Endothelial cell of umbilical vein (primary cell): ENCODE measurements around the gene TMEM223. TPM values are rescaled to one million over a fixed set of nuclear protein-coding genes. Genes with fewer than 3 reads are reported as not detected.

Experiments used
- BruUV-seq: library from RNA; stranded (reverse); fragments of 400-500 nt; replicated peaks from 2 replicates; lab custom pipeline; 2021; lab: Mats Ljungman, UMichigan
- CTCF ChIA-PET: fragments of 300-600, 350-600 bp; sonication (Branson Sonifier 250); formaldehyde crosslinking; loops from one replicate; lab custom pipeline; 2021; ENCODE audit warnings: antibody characterized with exemption, inconsistent platforms; lab: Charles Lee
- POLR2A ChIA-PET: fragments of 300-600, 350-600 bp; sonication (Branson Sonifier 250); formaldehyde crosslinking; loops from one replicate; lab custom pipeline; 2021; ENCODE audit warnings: antibody characterized with exemption, inconsistent platforms; lab: Charles Lee
- DNase-seq: peaks from one replicate; pipeline ENCODE4 v3.0.0-alpha.2; 2011; ENCODE audit warnings: low read depth, low spot score
- FAIRE-seq: peaks from 2 replicates; lab custom pipeline; 2011; peaks lifted over from hg19 to GRCh38; lab: Jason Lieb, UNC
- H2AFZ ChIP-seq: 2 replicates; pipeline ENCODE4 v1.6.0; 2012; ENCODE audit warnings: low read depth, low read length, control low read depth, inconsistent platforms
- H3K27ac ChIP-seq: 2 replicates; pipeline ENCODE4 v1.5.1; 2011; ENCODE audit warnings: low read depth, mild to moderate bottlenecking, control low read depth, low read length, moderate library complexity; ENCODE audit not compliant: insufficient read depth
- H3K27me3 ChIP-seq, 2 experiments: 2 replicates each; pipeline versions ENCODE4 v1.6.0 to v1.6.1; 2011; ENCODE audit warnings: low read length in 2 of 2, mixed read lengths in 1 of 2; ENCODE audit not compliant: control insufficient read depth in 2 of 2, insufficient read depth in 2 of 2
- H3K36me3 ChIP-seq, 2 experiments: 2 replicates in 1 of 2; 3 replicates in 1 of 2; pipeline ENCODE4 v1.5.1; 2011; ENCODE audit warnings: low read length in 2 of 2, mild to moderate bottlenecking in 1 of 2, moderate library complexity in 1 of 2; ENCODE audit not compliant: control insufficient read depth in 2 of 2, insufficient read depth in 2 of 2; ENCODE audit errors: extremely low read depth in 1 of 2
- H3K4me1 ChIP-seq: 3 replicates; pipeline ENCODE4 v1.5.1; 2011; ENCODE audit warnings: mild to moderate bottlenecking, low read length; ENCODE audit not compliant: control insufficient read depth, insufficient read depth; ENCODE audit errors: extremely low read depth
- H3K4me2 ChIP-seq: 2 replicates; pipeline ENCODE4 v1.6.1; 2011; ENCODE audit warnings: low read length, control low read depth, mixed read lengths; ENCODE audit not compliant: insufficient read depth
- H3K4me3 ChIP-seq, 3 experiments: fragments of 200-600 bp in 1 of 3; sonication (generic), shearing (Covaris generic) in 1 of 3; replicated peaks in 1 of 3; 2 replicates each; pipeline ENCODE4 v1.5.1; 2011 to 2016; ENCODE audit warnings: control low read depth in 3 of 3, low read length in 3 of 3, mild to moderate bottlenecking in 2 of 3, inconsistent platforms in 1 of 3, low read depth in 1 of 3, moderate library complexity in 1 of 3; ENCODE audit not compliant: insufficient read depth in 1 of 3
- H3K79me2 ChIP-seq: 2 replicates; pipeline ENCODE4 v1.6.0; 2012; ENCODE audit warnings: low read length, inconsistent platforms; ENCODE audit not compliant: control insufficient read depth, insufficient read depth
- H3K9ac ChIP-seq: replicated peaks from 2 replicates; pipeline ENCODE3; 2011; ENCODE audit warnings: low read length, control low read depth; ENCODE audit not compliant: insufficient read depth; ENCODE audit errors: extremely low read depth
- H3K9me1 ChIP-seq: replicated peaks from 3 replicates; pipeline ENCODE4 v1.6.0; 2011; ENCODE audit warnings: mild to moderate bottlenecking, low read length; ENCODE audit not compliant: control insufficient read depth, insufficient read depth; ENCODE audit errors: extremely low read depth
- H3K9me3 ChIP-seq: replicated peaks from 2 replicates; pipeline ENCODE4 v1.5.1; 2012; ENCODE audit warnings: low read length, inconsistent platforms; ENCODE audit not compliant: control insufficient read depth, insufficient read depth
- H4K20me1 ChIP-seq: replicated peaks from 2 replicates; pipeline ENCODE3; 2011; ENCODE audit warnings: mild to moderate bottlenecking, low read length; ENCODE audit not compliant: control insufficient read depth, insufficient read depth; ENCODE audit errors: extremely low read depth
- EZH2 ChIP-seq: IDR thresholded peaks from 2 replicates; pipeline ENCODE4 v1.6.1; 2012; ENCODE audit warnings: borderline replicate concordance, low read depth, mild to moderate bottlenecking, moderate library complexity, low read length, inconsistent platforms; ENCODE audit not compliant: severe bottlenecking
- FOS ChIP-seq: IDR thresholded peaks from 2 replicates; pipeline ENCODE4 v1.6.1; 2011; ENCODE audit warnings: mild to moderate bottlenecking, low read length, moderate library complexity, borderline replicate concordance; ENCODE audit not compliant: insufficient read depth
- GATA2 ChIP-seq: IDR thresholded peaks from 2 replicates; pipeline ENCODE4 v1.7.0; 2011; ENCODE audit warnings: low read depth, mild to moderate bottlenecking, moderate library complexity, mixed read lengths, low read length; ENCODE audit not compliant: insufficient read length, insufficient read depth
- MYC ChIP-seq: IDR thresholded peaks from one replicate; pipeline ENCODE4 v1.6.1; 2011; ENCODE audit warnings: mild to moderate bottlenecking, low read depth, low read length
- POLR2A ChIP-seq: IDR thresholded peaks from 2 replicates; pipeline ENCODE4 v1.6.1; 2012; ENCODE audit warnings: low read depth, mild to moderate bottlenecking, control low read depth, low read length
- POLR2AphosphoS5 ChIP-seq: IDR thresholded peaks from 2 replicates; pipeline ENCODE4 v1.6.1; 2012; ENCODE audit warnings: low read depth, mild to moderate bottlenecking, control low read depth, low read length, moderate library complexity; ENCODE audit not compliant: insufficient read depth
- dilution Hi-C: fragments of 300-500 bp; cut with MboI; formaldehyde crosslinking; loops from one replicate; pipeline ENCODE4 v1.15.0; 2019; ENCODE audit warnings: low sequenced_read_pairs; ENCODE audit not compliant: extremely low pct_ligation_motif_present
- intact Hi-C: fragments of 100-400 bp; cut with micrococcal nuclease; formaldehyde crosslinking; loops from one replicate; pipeline ENCODE4 v1.10.0; 2022
- polyA plus RNA-seq, 4 experiments: library from polyadenylated mRNA; depleted of rRNA in 3 of 4; stranded (reverse) in 3 of 4; unstranded in 1 of 4; fragments of >200 nt; gene quantifications; 2 replicates each; pipeline versions ENCODE4 v1.2.1 to v1.2.3, GENCODE V29; 2011 to 2012; ENCODE audit warnings: missing spikeins in 1 of 4
- total RNA-seq: library from RNA; stranded (reverse); gene quantifications from 2 replicates; pipeline ENCODE4 v1.2.3, GENCODE V29; 2021
- TF ChIP-seq, protein P1 (sequence below), 2 donors: IDR thresholded peaks; 1 replicate in 1 of 2; 2 replicates in 1 of 2; pipeline ENCODE4 v1.5.1; 2011; ENCODE audit warnings: low read length in 2 of 2, mild to moderate bottlenecking in 2 of 2, moderate library complexity in 2 of 2, control low read depth in 1 of 2, inconsistent platforms in 1 of 2, low read depth in 1 of 2; ENCODE audit not compliant: insufficient read depth in 1 of 2; ENCODE audit errors: extremely low read depth in 1 of 2

TMEM223 gene
- total and polyA plus RNA-seq, 2 donors (not counting 3 experiments of a cell fraction or from before 2014, with no cell fraction given) = 11.8 to 26.7 TPM

DNA sequence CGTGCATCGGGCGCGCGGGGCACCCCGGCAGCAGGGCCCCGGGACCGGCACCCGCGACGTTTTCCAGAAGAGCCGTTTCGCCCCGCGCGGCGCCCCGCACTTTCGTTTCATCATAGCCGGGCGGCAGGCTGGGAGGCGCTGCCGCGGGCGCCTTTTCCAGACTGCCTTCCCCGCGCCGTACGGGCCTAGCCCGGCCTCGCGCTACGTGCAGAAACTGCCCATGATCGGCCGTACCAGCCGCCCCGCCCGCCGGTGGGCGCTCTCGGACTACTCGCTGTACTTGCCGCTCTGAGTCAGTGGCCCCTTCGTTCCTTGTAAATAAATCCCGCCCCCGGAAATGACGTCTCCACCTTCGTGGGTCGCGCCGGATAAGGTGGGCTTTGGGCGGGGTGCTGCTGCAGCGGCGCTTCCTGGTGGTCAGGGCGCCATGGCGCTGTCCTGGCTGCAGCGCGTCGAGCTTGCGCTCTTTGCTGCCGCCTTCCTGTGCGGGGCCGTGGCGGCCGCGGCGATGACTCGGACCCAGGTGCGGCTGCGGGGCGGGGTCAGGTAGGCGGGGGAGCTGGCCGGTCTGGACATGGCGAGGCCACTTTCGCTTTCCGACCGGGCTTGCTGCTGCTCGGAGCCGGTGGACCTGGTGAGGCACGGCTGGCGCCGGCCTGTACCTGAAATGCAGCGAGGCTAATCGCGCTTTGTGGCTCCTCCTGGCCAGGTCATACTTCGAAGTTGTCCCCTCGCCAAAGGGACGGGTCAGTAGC is 4.6 kb downstream of the TMEM223 start, which contains the start of gene TMEM179B:
TMEM179B (plus strand) TSS at position 398 of the 755 bp plus-strand sequence; CDS start at position 428, 30 bp downstream.
- peaks cover 27% of the 10 kb centered on the region for H3K79me2 ChIP-seq
- peak; percentile 97 for TF ChIP-seq POLR2A
- no peak for TF ChIP-seq MYC
- TF ChIP-seq, protein P1, sequence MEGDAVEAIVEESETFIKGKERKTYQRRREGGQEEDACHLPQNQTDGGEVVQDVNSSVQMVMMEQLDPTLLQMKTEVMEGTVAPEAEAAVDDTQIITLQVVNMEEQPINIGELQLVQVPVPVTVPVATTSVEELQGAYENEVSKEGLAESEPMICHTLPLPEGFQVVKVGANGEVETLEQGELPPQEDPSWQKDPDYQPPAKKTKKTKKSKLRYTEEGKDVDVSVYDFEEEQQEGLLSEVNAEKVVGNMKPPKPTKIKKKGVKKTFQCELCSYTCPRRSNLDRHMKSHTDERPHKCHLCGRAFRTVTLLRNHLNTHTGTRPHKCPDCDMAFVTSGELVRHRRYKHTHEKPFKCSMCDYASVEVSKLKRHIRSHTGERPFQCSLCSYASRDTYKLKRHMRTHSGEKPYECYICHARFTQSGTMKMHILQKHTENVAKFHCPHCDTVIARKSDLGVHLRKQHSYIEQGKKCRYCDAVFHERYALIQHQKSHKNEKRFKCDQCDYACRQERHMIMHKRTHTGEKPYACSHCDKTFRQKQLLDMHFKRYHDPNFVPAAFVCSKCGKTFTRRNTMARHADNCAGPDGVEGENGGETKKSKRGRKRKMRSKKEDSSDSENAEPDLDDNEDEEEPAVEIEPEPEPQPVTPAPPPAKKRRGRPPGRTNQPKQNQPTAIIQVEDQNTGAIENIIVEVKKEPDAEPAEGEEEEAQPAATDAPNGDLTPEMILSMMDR (IDR thresholded peaks at IDR 0.05; ENCODE audit: extremely low read depth in 1 of 2, insufficient read depth in 1 of 2, low read depth in 1 of 2, low read length in 2 of 2) = peak; percentile 62 to 83
- TF ChIP-seq FOS = peak; percentile 60
- TF ChIP-seq GATA2 = no peak
- TF ChIP-seq POLR2AphosphoS5 = peak; percentile 98
- no peak for TF ChIP-seq EZH2
- TSS peak; percentile 46 for BruUV-seq
- H3K9me1 ChIP-seq = no peaks in the 10 kb centered on the region
- no peaks in the 10 kb centered on the region for H3K9me3 ChIP-seq
- H3K36me3 ChIP-seq = peaks cover 0 to 13% of the 10 kb centered on the region in 2 experiments
- H3K4me1 ChIP-seq = peaks cover 14% of the 10 kb centered on the region
- H3K27ac ChIP-seq = peak within 1 kb of the TSS; percentile 32
- peak within 1 kb of the TSS; percentile 1 to 95 (median 43) for H3K4me3 ChIP-seq
- POLR2A ChIA-PET = interaction anchor here (0.9 to 2.8 kb wide), 7 partner anchors 12 to 94 kb away, joined by 3 to 33 read pairs (median 5); partner anchors contain the start of genes SLC3A2, STX5 and ZBTB3
- dilution Hi-C loops = no loop called here
- DNase-seq (peak; percentile 97), FAIRE-seq (peak; percentile 95)
- H3K9ac ChIP-seq = peak within 1 kb of the TSS; percentile 75
- no peaks in the 10 kb centered on the region for H4K20me1 ChIP-seq
- intact Hi-C loops = loop anchor here (1.0 to 2.0 kb wide), 5 partner anchors 18 to 94 kb away; partner anchors contain the start of genes NXF1, POLR2G, STX5 and TEX54
- peak within 1 kb of the TSS; percentile 68 for H3K4me2 ChIP-seq
- CTCF ChIA-PET = interaction anchor here (0.6 to 3.1 kb wide), 51 partner anchors 9 to 392 kb away, joined by 3 to 105 read pairs (median 6); partner anchors contain the start of genes C11orf98, CSKMT, HNRNPUL2 and POLR2G
- peak within 1 kb of the TSS; percentile 61 for H2AFZ ChIP-seq
- no peaks in the 10 kb centered on the region for H3K27me3 ChIP-seq
